Right lung (tissue), 5 donors: ENCODE measurements around the gene ARHGAP19. TPM values are rescaled to one million over a fixed set of nuclear protein-coding genes. Genes with fewer than 3 reads are reported as not detected.
"Not testable (repeated sequence)": the region's sequence is repeated elsewhere in the genome, so short reads cannot be mapped to it uniquely, and the experiment has no call there.

Experiments used
- DNase-seq, 2 donors: peaks; one replicate each; pipeline ENCODE4 v3.0.0-alpha.2; 2013
- polyA plus RNA-seq, 5 donors: library from polyadenylated mRNA; unstranded; fragments of 120-200 nt; gene quantifications; one replicate each; pipeline versions ENCODE4 v1.2.1 to v1.2.3, GENCODE V29; 2013; ENCODE audit warnings: inconsistent platforms in 1 of 5, low replicate concordance in 1 of 5; ENCODE audit not compliant: insufficient read length in 5 of 5, insufficient read depth in 1 of 5

ARHGAP19 gene
- polyA plus RNA-seq, 5 donors = 18.7 to 36.8 (median 30.1) TPM

GRCh38 chr10:97323501-97323900 lies 31.1 kb upstream of the ARHGAP19 start:
- DNase-seq = no peak

DNA sequence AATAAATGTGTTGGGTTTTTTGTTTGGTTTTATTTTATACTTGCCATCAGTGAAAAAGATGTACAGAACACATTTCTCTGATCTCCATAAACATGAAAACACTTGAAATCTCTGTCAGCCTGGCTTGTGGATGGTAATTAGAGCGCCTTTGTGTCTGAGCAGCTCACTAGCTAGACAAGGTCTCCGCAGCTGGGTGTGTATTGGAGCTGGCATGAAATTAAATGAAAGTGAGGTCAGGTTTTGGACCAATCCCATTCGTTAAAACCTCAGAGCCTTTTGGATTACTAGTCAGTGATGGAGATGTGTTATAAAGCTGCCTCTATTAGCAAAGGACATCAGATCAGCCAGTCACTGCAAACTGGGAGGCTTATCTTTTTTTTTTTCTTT lies 29.4 kb upstream of the ARHGAP19 start:
- DNase-seq = no peak

- DNase-seq = peak in 1 of 2 donors; percentile 16
These were observed 28.8 kb upstream of the ARHGAP19 start for GRCh38 chr10:97321032-97321803.

DNA sequence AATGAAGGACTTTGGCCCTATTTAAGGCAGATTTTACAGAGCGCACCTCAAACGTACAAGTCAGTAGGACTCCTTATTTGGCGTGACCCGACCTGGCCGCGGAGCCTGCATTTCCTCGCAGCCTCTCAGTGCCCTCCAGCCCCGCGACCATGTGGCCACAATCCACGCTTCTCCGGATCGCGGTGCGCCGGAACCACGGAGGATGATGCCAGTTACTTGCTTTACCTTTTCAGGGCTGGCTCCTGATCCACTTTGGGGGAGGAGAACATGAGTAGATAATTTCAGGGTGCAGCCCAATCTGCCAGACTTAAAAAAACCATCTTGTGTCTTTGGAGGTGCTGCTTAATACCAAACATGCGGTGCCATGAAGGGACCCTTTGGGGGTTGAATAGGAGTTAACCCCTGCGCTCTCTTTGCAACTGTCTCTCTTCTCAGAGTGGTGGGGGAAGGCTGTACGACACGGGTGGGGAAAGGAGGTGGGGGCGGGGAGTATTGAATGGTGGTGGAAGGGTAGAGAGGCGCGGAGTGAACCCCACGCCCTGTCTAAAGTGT lies 28.1 kb upstream of the ARHGAP19 start:
- DNase-seq = no peak

- DNase-seq = peak in 1 of 2 donors; percentile 34
These were observed 27.4 kb upstream of the ARHGAP19 start for GRCh38 chr10:97319671-97320479.

DNA sequence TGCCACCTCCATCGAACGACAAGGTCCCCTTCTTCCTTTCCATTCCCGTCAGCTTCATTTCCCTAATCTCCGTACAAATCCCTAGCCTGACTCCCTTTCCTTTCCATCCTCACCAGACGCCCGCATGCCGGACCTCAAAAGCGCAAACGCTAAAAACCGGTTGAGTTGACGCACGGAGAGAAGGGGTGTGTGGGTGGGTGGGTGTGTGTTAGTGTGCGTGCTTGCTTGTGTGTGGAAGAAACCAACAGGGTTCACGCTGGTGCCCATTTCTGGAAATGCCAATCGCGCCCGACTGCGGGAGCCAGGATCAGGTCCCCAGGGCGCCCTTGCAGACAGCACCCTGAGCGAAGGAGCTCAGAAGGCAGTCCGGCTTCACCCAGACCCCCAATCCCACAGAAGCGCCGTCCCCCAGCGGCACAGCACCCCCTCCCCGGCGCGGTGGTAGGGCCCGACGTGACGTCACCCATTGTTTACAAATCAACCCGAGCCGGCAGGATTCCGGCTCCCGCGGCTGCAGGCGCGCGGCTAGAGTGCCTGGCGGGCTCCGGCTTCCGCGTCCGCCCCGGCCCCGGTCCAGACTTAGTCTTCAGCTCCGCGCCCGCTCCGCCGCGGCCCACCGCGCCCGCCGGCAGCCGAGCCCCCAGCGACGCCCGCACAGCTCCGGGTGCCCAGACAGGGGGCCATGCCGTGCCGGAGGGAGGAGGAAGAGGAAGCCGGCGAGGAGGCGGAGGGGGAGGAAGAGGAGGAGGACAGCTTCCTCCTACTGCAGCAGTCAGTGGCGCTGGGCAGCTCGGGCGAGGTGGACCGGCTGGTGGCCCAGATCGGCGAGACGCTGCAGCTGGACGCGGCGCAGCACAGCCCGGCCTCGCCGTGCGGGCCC lies 26.6 kb upstream of the ARHGAP19 start, which contains the start of gene FRAT1:
Gene FRAT1 (plus strand): TSS at position 500 of the 880 bp plus-strand sequence. CDS start 183 bp downstream, at position 683.
- DNase-seq = peak; percentile 91 to 92

- no peak for DNase-seq
These were observed 22.2 kb upstream of the ARHGAP19 start for GRCh38 chr10:97314671-97315070.

DNA sequence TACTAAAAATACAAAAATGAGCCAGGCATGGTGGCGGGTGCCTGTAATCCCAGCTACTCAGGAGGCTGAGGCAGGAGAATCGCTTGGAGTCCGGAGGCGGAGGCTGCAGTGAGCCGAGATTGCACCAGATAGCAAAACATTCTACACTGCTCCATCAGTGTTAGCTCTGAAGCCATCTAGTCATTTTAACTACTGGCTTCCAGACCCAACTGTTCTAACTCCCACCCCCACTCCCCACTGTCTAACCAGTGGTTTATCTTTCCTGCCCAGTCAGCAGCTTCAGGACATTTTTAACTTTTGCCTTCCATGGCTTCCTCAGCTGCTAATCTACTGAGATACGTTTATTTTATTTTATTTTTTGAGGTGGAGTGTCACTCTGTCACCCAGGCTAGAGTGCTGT lies 20.5 kb upstream of the ARHGAP19 start:
- no peak for DNase-seq

GRCh38 chr10:97311111-97311626 lies 18.7 kb upstream of the ARHGAP19 start:
- no peak for DNase-seq

DNA sequence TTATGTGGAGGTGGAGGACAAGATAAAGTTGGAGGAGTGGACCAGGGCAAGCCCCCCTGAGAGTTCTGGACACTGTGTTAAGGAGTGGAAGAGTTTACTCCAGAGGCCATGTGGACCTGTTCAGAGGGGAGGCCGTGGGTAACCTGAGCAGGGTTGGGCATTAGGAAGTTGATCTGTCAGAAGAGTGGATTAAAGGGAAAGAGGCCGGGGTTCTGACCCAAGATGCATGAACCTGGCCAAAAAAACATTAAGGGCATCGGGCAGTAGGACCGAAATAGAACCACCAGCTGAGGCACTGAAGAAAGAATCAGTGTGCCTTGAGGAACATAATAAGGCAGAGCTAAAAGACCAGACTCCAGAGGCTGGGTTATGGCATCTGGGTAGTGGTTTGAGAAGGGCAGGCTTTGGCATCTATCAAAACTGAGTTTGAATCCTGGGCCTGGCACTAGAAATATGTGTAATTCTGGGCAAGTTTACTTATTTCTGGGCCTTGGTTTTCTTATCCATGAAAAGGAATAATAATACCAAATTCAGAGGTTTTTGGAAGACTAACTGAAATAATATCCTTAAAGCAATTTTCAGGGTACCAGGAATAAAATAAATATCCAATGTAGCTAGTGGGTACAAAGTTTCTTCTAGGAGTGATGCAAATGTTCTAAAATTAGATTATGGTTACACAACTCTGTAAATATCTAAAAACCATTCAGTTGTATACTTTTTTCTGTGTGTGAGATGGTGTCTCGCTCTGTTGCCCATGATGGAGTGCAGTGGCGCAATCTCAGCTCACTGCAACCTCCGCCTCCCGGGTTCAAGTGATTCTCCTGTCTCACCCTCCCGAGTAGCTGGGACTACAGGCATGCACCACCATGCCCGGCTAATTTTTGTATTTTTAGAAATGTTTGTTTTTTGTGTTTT lies 15.7 kb upstream of the ARHGAP19 start:
- DNase-seq = no peak

GRCh38 chr10:97307441-97307840 lies 15.0 kb upstream of the ARHGAP19 start:
- DNase-seq = no peak

- DNase-seq = no peak
These were observed 9.8 kb upstream of the ARHGAP19 start for GRCh38 chr10:97302088-97302791.

DNA sequence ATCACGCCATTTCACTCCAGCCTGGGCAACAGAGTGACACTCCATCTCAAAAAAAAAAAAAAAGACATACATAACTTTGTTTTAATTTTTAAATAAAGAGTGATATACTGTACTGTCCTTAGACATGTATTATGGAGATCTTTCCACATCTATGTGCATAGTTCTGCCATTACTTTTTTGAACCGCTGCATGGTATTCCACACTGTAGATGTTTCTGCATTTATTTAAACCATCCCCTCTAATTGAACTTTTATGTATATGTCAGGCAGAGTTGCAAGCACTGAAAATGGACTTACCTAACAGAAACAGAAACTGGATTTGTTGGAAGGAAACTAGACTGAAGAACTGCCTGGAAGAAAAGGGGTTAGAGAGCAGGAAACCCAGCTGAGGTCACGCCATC lies 8.5 kb upstream of the ARHGAP19 start:
- DNase-seq = no peak

DNA sequence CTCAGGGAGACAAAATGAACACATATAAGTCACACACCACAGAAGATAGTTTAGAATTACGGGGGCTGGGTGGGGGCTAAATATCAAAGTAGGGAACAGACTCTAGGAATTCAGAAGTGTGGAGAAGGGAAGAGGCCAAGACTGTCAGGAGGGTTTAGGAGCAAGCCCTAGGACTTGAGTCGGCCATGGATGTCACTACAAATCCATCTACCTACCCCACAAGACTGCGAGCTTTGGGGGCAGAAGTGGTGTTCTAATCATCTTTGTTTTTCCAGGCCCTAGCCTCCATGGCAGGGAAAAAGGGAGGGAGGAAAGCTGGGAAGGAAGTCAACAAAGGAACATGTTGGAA lies 5.8 kb upstream of the ARHGAP19 start:
- DNase-seq = no peak

DNA sequence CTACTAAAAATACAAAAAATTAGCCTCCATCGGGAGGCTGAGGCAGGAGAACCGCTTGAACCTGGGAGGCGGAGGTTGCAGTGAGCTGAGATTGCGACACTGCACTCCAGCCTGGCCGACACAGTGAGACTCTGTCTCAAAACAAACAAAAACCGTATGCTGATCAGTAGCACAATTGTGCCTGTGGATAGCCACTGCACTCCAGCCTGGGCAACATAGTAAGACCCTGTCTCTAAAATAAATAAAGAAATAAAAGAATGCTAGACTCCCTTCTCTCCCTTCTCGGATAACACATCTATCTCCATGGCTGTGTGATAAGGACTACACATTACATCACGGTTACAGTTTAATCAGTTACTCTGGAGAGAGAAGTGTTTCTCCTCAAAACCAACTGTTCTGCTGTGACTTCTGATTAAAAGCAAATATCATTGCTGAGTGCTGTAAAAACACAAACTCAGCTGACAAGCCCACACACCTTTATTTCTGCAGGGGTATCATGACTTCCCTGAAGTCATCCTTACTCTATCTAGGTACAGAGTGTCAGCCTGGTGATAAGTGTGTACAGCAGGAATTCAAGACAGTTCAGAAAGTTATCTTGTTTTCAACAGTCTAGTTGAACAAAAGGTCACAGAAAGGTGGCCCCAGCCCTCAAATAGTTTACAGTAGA lies 5.3 kb upstream of the ARHGAP19 start:
- DNase-seq = no peak

DNA sequence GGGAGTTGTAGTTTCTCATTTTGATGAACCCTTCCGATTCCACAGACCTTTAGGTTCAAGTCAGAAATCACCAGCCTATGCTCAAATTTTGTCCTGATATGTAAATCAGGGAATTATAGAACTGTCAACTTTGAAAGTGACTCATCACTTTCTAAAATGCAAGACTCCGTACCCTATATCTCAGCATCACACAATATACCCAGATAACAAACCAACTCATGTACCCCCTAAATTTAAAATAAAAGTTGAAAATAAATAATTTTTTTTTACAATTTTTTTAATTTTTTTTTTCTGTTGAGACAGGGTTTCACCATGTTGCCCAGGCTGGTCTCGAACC lies 393 bp upstream of the ARHGAP19 start:
- no peak for DNase-seq

DNA sequence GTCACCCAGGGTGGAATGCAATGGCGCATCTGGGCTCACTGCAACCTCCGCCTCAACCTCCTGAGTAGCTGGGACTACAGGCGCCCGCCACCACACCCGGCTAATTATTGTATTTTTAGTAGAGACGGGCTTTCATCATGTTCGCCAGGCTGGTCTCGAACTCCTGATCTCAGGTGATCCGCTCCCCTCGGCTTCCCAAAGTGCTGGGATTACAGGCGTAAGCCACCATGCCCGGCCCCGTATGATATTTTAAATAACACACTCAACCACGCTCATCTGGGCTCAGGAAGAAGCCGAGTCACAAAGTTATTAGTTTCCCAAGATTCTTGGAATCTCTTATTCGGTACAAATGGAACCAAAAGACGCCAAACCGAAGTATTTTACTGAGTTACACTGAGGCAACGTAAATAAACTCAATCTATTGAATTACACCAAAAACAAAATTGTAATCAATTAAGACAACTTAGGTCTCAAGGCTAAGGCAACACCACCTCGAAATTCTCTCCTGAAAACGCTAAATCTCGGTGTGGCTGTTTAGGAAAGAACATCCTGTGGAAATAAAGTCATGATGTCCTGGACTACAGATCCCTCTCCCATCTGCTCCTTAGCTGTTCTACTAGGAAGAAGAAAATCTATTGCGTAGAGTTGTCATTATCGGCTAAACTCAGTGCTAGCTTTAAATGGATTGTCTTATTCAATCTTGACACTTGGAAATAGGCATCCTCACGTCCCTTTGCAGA lies 910 bp downstream of the ARHGAP19 start:
- no peak for DNase-seq

DNA sequence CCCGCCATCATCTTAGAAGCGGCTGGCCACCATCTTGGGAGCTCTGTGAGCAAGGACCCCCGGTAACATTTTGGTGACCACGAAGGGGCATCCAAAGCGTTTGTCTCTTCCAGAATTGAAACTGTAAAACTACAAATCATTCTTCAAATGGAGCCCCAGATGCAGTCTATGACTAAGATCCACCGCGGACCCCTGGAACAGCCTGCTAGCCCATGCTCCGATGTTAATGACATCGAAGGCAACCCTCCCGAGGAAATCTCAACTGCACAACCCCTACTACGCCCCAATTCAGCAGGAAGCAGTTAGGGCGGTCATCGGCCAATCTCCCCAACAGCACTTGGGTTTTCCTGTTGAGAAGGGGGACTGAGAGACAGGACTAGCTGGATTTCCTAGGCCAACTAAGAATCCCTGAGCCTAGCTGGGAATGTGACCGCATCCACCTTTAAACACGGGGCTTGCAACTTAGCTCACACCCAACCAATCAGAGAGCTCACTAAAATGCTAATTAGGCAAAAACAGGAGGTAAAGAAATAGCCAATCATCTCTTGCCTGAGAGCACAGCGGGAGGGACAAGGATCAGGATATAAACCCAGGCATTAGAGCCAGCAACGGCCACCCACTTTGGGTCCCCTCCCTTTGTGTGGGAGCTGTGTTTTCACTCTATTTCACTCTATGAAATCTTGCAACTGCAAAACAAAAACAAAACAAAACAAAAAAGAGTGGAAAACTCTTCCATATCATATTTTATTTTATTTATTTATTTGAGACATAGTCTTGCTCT lies 1.7 kb downstream of the ARHGAP19 start:
- DNase-seq = not testable (repeated sequence)
